Osteoblast (primary cell): ENCODE data around the gene SNX9. TPM values are rescaled to one million over a fixed set of nuclear protein-coding genes. Genes with fewer than 3 reads are reported as not detected.
"Not testable (repeated sequence)": the region's sequence is repeated elsewhere in the genome, so short reads cannot be mapped to it uniquely, and the experiment has no call there.

Source experiments
- DNase-seq: peaks from one replicate; pipeline ENCODE4 v3.0.0; 2011; ENCODE audit warnings: low spot score, mixed read lengths; ENCODE audit not compliant: insufficient read length; ENCODE audit errors: missing footprints
- H2AFZ ChIP-seq: 2 replicates; pipeline ENCODE4 v1.6.0; 2011; ENCODE audit warnings: mild to moderate bottlenecking, low read length
- H3K27ac ChIP-seq: 2 replicates; pipeline ENCODE4 v1.5.1; 2011; ENCODE audit warnings: mild to moderate bottlenecking, low read depth, low read length, moderate library complexity
- H3K27me3 ChIP-seq: 2 replicates; pipeline ENCODE4 v1.6.0; 2012; ENCODE audit warnings: mild to moderate bottlenecking, control low read depth, inconsistent platforms, low read length, moderate library complexity; ENCODE audit not compliant: insufficient read depth
- H3K36me3 ChIP-seq: 2 replicates; pipeline ENCODE4 v1.5.1; 2011; ENCODE audit warnings: mild to moderate bottlenecking, low read length, control low read depth, moderate library complexity; ENCODE audit not compliant: insufficient read depth
- H3K4me1 ChIP-seq: 2 replicates; pipeline ENCODE4 v1.5.1; 2011; ENCODE audit warnings: mild to moderate bottlenecking, low read length, control low read depth, moderate library complexity; ENCODE audit not compliant: insufficient read depth
- H3K4me2 ChIP-seq: 2 replicates; pipeline ENCODE4 v1.6.0; 2011; ENCODE audit warnings: mild to moderate bottlenecking, low read length; ENCODE audit not compliant: insufficient read depth
- H3K4me3 ChIP-seq: fragments of 200-600 bp; sonication (generic); 3 replicates; pipeline ENCODE4 v1.5.1; 2012; ENCODE audit warnings: mild to moderate bottlenecking, low read length, inconsistent platforms; ENCODE audit not compliant: insufficient read depth
- H3K79me2 ChIP-seq: 2 replicates; pipeline ENCODE4 v1.6.0; 2012; ENCODE audit warnings: mild to moderate bottlenecking, low read length, control low read depth, inconsistent platforms; ENCODE audit not compliant: insufficient read depth
- H3K9me3 ChIP-seq: 2 replicates; pipeline ENCODE4 v1.5.1; 2011; ENCODE audit warnings: low read depth, low read length, control low read depth
- H4K20me1 ChIP-seq: 2 replicates; pipeline ENCODE4 v1.6.0; 2012; ENCODE audit warnings: mild to moderate bottlenecking, low read length, control low read depth; ENCODE audit not compliant: insufficient read depth
- total RNA-seq: library from RNA; depleted of rRNA; stranded (reverse); fragments of >200 nt; gene quantifications from 2 replicates; pipeline ENCODE4 v1.2.3, GENCODE V29; 2012
- TF ChIP-seq, protein P1 (sequence below): IDR thresholded peaks from 2 replicates; pipeline ENCODE4 v1.5.1; 2011; ENCODE audit warnings: mild to moderate bottlenecking, low read depth, low read length, moderate library complexity; ENCODE audit errors: extremely low read depth

Gene SNX9
- total RNA-seq, 1 donor, result 147 TPM

DNA sequence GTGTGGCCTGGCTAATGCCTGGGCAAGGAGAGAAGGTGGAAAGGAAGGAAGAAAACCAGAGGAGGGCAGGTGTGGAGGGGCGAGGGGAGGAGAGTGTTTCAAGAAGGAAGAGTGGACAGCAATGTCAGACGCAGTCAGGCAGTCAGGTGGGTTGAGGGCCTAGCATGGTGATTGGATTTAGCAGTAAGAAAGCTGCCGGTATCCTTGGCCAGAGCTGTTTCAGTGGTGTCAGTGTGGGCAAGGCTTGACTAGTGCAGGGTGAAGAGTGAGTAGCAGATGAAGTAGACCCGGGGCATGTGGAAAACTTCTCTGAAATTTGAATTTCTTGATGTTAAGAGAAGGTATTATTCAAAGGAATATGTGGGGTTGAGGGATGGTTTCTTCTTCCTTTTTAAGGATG lies 27.0 kb downstream of the SNX9 start:
- peaks cover 8% of the 10 kb centered on the region for H3K36me3 ChIP-seq
- no peak overlapping the region for H3K27ac ChIP-seq
- H4K20me1 ChIP-seq, result peaks cover 78% of the 10 kb centered on the region
- TF ChIP-seq, protein P1, sequence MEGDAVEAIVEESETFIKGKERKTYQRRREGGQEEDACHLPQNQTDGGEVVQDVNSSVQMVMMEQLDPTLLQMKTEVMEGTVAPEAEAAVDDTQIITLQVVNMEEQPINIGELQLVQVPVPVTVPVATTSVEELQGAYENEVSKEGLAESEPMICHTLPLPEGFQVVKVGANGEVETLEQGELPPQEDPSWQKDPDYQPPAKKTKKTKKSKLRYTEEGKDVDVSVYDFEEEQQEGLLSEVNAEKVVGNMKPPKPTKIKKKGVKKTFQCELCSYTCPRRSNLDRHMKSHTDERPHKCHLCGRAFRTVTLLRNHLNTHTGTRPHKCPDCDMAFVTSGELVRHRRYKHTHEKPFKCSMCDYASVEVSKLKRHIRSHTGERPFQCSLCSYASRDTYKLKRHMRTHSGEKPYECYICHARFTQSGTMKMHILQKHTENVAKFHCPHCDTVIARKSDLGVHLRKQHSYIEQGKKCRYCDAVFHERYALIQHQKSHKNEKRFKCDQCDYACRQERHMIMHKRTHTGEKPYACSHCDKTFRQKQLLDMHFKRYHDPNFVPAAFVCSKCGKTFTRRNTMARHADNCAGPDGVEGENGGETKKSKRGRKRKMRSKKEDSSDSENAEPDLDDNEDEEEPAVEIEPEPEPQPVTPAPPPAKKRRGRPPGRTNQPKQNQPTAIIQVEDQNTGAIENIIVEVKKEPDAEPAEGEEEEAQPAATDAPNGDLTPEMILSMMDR, result no peak
- no peak for DNase-seq
- peaks cover 3% of the 10 kb centered on the region for H3K9me3 ChIP-seq
- no peak overlapping the region for H2AFZ ChIP-seq
- H3K4me3 ChIP-seq, result no peak overlapping the region
- peaks cover 13% of the 10 kb centered on the region for H3K4me1 ChIP-seq
- no peak overlapping the region for H3K4me2 ChIP-seq
- peaks cover 99% of the 10 kb centered on the region for H3K79me2 ChIP-seq
- H3K27me3 ChIP-seq, result no peaks in the 10 kb centered on the region

DNA sequence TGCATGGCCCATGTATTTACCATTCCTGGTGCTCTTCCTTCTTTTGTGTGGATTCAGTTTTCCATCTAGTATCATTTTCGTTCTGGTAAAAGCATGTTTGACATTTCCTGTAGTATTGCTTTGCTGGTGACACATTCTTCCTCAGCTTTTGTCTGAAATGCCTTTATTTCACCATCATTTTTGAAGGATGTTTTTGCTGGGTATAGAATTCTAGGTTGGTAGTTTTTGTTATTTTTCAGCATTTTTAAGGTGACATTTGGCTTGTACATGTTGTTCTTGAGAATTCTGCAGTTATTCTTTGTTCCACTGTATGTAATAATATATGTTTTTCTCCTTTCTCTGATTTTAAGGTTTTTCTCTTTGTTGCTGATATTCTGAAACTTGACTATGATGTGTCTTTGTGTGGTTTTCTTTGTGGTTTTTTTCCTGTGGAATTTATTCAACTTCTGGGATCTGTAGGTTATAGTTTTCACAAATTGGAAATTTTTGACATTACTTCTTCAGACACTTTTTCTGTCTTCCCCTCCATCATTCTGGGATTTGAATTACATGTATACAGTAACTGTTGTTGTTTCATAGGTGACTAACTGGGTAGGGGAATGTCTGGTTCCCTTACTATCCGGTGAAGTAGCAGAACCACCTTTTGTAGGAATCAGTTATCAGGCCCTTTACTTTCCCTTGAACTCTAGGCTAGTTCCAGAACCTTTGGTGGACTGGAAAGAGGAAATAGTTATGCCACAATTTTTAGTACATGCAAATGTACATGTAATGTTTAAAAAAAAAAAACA lies 30.2 kb downstream of the SNX9 start:
- TF ChIP-seq, protein P1, result no peak
- no peak overlapping the region for H3K27ac ChIP-seq
- H3K9me3 ChIP-seq, result peaks cover 3% of the 10 kb centered on the region
- DNase-seq, result no peak
- peaks cover 99% of the 10 kb centered on the region for H3K79me2 ChIP-seq
- no peak overlapping the region for H3K4me2 ChIP-seq
- H2AFZ ChIP-seq, result no peak overlapping the region
- H3K27me3 ChIP-seq, result no peaks in the 10 kb centered on the region
- no peak overlapping the region for H3K4me3 ChIP-seq
- H4K20me1 ChIP-seq, result peaks cover 70% of the 10 kb centered on the region
- no peaks in the 10 kb centered on the region for H3K4me1 ChIP-seq
- H3K36me3 ChIP-seq, result peaks cover 8% of the 10 kb centered on the region

DNA sequence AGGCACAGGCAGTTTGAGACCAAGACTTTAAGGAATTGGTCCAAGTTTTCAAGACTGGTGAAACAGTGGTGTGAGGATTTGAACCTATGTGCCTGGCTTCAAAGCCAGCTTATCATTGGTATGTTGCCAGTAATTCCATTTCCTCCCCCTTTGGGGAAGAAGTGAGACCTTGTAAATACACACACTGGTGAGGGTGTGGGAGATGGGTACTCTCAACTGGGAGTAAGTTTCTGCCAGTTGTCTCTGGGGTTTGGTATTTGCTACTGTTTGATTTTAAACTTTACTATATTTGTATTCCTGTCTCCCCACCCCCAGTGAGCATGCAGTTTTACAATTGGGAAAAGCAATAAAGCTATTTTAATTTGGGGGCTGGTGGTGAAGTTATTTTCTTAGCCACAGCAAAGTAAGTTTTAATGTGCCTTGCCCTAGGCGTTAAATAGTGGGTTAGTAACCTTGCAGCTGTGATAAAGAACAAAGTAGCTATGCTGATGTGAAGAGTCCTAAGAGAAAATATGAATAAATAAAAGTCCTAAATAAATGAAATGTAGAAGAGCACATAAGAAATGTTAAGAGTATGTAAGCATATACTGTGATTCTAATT lies 31.0 kb downstream of the SNX9 start:
- Histone ChIP-seq H3K4me1 (no peaks in the 10 kb centered on the region), H4K20me1 (peaks cover 64% of the 10 kb centered on the region), H3K79me2 (peaks cover 99% of the 10 kb centered on the region), H3K27me3 (no peaks in the 10 kb centered on the region), H3K4me2 (no peak overlapping the region), H3K9me3 (peaks cover 3% of the 10 kb centered on the region), H3K4me3 (no peak overlapping the region), H2AFZ (no peak overlapping the region), H3K36me3 (peaks cover 8% of the 10 kb centered on the region), H3K27ac (no peak overlapping the region)
- DNase-seq, result no peak
- TF ChIP-seq, protein P1, result no peak

DNA sequence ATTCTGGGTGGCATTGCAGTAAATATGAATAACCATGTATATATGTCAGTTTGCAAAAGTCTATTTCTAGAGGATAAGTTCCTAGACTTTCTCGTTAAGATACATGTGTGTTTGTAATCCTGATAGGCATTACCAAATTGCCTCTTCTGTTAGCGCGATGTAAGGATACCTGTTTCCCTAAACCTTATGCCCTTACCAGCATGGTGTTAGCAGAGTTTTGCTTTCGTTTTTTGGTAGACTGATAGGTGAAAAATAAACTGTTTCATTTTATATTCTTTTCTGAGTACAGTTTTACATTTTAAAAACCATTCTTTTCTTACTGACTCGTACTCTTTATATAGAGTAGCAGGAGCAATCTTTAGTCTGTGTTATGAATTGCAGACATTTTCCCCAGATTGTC lies 32.3 kb downstream of the SNX9 start:
- Histone ChIP-seq H3K79me2 (peaks cover 99% of the 10 kb centered on the region), H4K20me1 (peaks cover 60% of the 10 kb centered on the region), H3K27ac (no peak overlapping the region), H3K27me3 (no peaks in the 10 kb centered on the region), H3K36me3 (peaks cover 8% of the 10 kb centered on the region), H2AFZ (no peak overlapping the region), H3K9me3 (peaks cover 3% of the 10 kb centered on the region), H3K4me1 (peaks cover 3% of the 10 kb centered on the region), H3K4me3 (no peak overlapping the region), H3K4me2 (no peak overlapping the region)
- TF ChIP-seq, protein P1, result no peak
- DNase-seq, result no peak

DNA sequence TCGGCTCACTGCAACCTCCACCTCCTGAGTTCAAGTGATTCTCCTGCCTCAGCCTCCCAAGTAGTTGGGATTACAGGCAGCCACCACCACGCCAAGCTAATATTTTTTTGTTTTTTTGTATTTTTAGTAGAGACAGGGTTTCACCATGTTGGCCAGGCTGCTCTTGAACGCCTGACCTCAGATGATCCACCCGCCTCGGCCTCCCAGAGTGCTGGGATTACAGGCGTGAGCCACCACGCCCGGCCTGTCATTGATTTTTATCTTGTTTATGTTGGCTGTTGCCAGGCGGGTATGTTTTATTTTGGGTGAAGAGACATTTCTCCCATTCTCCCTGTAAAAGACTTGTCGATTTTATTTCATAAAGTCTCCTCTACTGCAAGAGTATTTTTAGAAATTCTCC lies 32.8 kb downstream of the SNX9 start:
- H3K27ac ChIP-seq, result peak overlapping the region; percentile 24
- peaks cover 61% of the 10 kb centered on the region for H4K20me1 ChIP-seq
- H3K79me2 ChIP-seq, result peaks cover 99% of the 10 kb centered on the region
- not testable (repeated sequence) for H3K4me3 ChIP-seq, H3K36me3 ChIP-seq, DNase-seq, H3K9me3 ChIP-seq, H3K4me1 ChIP-seq, H3K4me2 ChIP-seq, H2AFZ ChIP-seq, H3K27me3 ChIP-seq

DNA sequence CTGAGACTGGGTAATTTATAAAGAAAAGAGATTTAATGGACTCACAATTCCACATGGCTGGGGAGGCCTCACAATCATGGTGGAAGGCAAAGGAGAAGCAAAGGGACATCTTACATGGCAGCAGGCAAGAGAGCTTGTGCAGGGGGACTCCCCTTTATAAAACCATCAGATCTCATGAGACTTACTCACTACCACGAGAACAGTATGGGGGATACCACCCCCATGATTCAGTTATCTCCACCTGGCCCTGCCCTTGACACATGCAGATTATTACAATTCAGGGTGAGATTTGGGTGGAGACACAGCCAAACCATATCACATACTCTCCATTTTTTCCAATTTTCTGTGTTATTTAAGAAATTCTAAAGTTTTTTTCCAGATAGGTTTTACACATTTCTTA lies 35.6 kb downstream of the SNX9 start:
- not testable (repeated sequence) for H3K36me3 ChIP-seq, H3K27me3 ChIP-seq

More for the DNA sequence above, 35.6 kb downstream of the SNX9 start:
- Histone ChIP-seq H3K79me2 (peaks cover 99% of the 10 kb centered on the region), H3K4me1 (peaks cover 18% of the 10 kb centered on the region), H4K20me1 (peaks cover 64% of the 10 kb centered on the region)
- H3K4me3 ChIP-seq, H2AFZ ChIP-seq, DNase-seq, H3K4me2 ChIP-seq, H3K9me3 ChIP-seq, H3K27ac ChIP-seq: not testable (repeated sequence)
